Panc1 (cell line): ENCODE data around the gene SDF2L1.

ENCODE experiments used
- CTCF ChIP-seq: fragments of 450-650 bp; IDR thresholded peaks from 2 replicates; pipeline ENCODE4 v1.5.1; 2017; ENCODE audit warnings: mild to moderate bottlenecking
- POLR2AphosphoS5 ChIP-seq: IDR thresholded peaks from 2 replicates; pipeline ENCODE4 v1.6.1; 2012; ENCODE audit warnings: mild to moderate bottlenecking, low read depth, low read length, moderate library complexity
- REST ChIP-seq, 2 experiments: IDR thresholded peaks; 2 replicates each; pipeline ENCODE4 v1.6.1; 2011 to 2012; ENCODE audit warnings: low read depth in 2 of 2, control low read depth in 1 of 2, low read length in 1 of 2, mild to moderate bottlenecking in 1 of 2, moderate library complexity in 1 of 2; ENCODE audit not compliant: insufficient read depth in 1 of 2
- SIN3A ChIP-seq: IDR thresholded peaks from 2 replicates; pipeline ENCODE4 v1.6.1; 2012; ENCODE audit warnings: low read depth, mild to moderate bottlenecking, low read length, moderate library complexity, borderline replicate concordance; ENCODE audit not compliant: insufficient read depth
- TCF7L2 ChIP-seq: IDR thresholded peaks from 2 replicates; pipeline ENCODE4 v1.6.1; 2011; ENCODE audit warnings: mild to moderate bottlenecking, low read depth, low read length, inconsistent platforms

- TF ChIP-seq SIN3A (no peak), CTCF (no peak), POLR2AphosphoS5 (no peak), TCF7L2 (no peak), REST (IDR thresholded peaks at IDR 0.05; ENCODE audit: insufficient read depth in 1 of 2, low read depth in 2 of 2, low read length in 1 of 2) (no peak)
Observed at GRCh38 chr22:21599053-21599893, 42.8 kb upstream of the SDF2L1 start.
